ENCODE results near the gene UTP25. TPM values are rescaled to one million over a fixed set of nuclear protein-coding genes. Genes with fewer than 3 reads are reported as not detected.

UTP25 gene
- total RNA-seq, 2 donors from 2014 or later = 8.5 to 12.6 TPM

DNA sequence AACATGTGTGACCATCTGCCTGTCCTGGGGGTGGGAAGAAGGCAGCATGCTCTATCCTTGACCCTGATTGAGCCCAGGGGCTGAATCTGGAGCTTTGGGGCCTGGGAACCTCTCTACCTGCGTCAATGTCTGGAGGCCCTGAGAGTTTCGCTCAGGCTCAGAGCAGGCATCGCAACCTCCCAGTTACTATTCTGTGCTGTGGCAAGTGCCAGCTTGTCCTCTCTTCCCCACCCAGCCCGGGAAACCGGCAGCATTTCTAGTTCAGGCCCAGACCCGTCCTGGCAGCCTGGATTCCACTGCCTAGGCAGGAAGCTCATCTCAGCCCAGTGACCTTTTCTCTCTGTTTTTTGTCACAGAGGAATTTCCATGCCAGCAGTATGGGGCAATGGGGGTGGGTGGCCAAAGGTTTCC lies 11.8 kb upstream of the UTP25 start:
- Mint-ChIP-seq H3K27me3 (peaks cover 13 to 14% of the 10 kb centered on the region in 2 donors), H3K4me3 (no peak overlapping the region)
- no peak for ATAC-seq

DNA sequence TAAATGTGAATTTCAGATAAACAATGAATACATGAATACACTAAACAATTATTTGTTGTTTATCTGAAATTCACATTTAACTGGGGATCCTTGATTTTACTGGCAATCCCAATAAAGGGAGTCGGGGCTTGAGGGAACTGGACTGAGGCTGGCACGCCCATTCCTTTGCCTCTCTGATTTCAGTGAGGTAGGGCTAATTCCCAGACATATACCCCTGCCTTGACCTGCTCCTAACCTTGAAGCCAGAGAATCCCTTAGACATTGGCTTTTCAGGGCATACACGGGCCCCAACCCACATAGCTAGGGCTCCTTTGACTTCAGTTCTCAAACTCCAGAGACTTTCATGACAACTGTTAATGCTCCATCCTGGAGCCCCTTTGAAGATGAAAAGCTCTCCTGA lies 10.8 kb upstream of the UTP25 start:
- H3K4me1 Mint-ChIP-seq (ENCODE audit: low read depth in 2 of 2) = no peaks in the 10 kb centered on the region
- H3K27ac Mint-ChIP-seq = no peak overlapping the region
- H3K27me3 Mint-ChIP-seq = peaks cover 18 to 20% of the 10 kb centered on the region in 2 donors
- no peaks in the 10 kb centered on the region for H3K9me3 Mint-ChIP-seq
- H3K4me3 Mint-ChIP-seq = no peak overlapping the region
- no peak for ATAC-seq
- no peaks in the 10 kb centered on the region for H3K36me3 Mint-ChIP-seq
- DNase-seq (ENCODE audit: low spot score) = no peak

More for the DNA sequence above, 11.8 kb upstream of the UTP25 start:
- DNase-seq (ENCODE audit: low spot score) = no peak
- Mint-ChIP-seq H3K36me3 (no peaks in the 10 kb centered on the region), H3K4me1 (ENCODE audit: low read depth in 2 of 2) (no peaks in the 10 kb centered on the region), H3K9me3 (no peaks in the 10 kb centered on the region), H3K27ac (no peak overlapping the region)

DNA sequence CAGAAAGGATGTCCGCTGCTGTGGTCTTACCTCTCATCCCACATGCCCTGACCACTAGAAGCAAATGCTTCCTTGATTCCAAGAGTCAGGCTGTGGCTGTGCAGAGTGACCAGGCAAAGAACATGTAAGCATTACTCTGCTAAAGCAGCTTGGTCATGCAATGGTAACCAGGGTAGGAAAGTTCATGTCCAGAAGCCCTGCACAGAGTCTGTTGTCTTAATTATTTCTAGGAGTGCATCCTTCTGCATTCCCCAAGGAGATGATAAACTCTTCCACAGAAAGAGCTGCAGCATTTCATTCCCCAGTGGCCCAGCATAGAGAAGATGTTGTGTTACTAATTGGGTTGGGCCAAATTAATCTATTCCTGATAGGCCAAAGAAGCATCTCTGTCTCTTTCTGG lies 10.1 kb upstream of the UTP25 start:
- no peak overlapping the region for H3K27ac Mint-ChIP-seq
- H3K27me3 Mint-ChIP-seq = peaks cover 20 to 22% of the 10 kb centered on the region in 2 donors
- peaks cover 0 to under 1% of the 10 kb centered on the region in 2 donors for H3K4me1 Mint-ChIP-seq (ENCODE audit: low read depth in 2 of 2)
- DNase-seq (ENCODE audit: low spot score) (no peak), ATAC-seq (no peak)
- H3K9me3 Mint-ChIP-seq = no peaks in the 10 kb centered on the region
- H3K36me3 Mint-ChIP-seq = no peaks in the 10 kb centered on the region
- no peak overlapping the region for H3K4me3 Mint-ChIP-seq

DNA sequence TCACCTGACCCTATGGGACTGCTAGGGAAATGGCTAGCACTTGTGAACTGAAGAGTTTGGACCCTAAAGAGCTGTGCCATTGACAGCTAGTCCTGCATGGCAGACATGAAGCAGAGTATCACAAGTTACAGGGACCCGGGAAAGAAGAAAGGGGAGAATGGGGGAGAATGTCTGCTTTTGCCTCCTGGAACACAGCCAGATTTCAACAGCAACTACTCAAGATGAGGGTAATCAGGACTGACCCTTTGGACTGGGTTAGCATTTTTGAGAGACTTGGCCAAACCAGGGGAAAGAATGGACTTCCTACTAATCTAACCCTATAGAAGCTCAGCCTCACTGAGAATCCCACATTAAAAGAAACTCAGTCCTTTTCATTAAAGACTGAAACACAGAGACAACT lies 8.7 kb upstream of the UTP25 start:
- no peak for ATAC-seq
- Mint-ChIP-seq H3K27me3 (peaks cover 24 to 27% of the 10 kb centered on the region in 2 donors), H3K9me3 (no peaks in the 10 kb centered on the region), H3K4me1 (ENCODE audit: low read depth in 2 of 2) (peaks cover 4 to 5% of the 10 kb centered on the region in 2 donors), H3K36me3 (no peaks in the 10 kb centered on the region), H3K4me3 (no peak overlapping the region), H3K27ac (no peak overlapping the region)
- no peak for DNase-seq (ENCODE audit: low spot score)

DNA sequence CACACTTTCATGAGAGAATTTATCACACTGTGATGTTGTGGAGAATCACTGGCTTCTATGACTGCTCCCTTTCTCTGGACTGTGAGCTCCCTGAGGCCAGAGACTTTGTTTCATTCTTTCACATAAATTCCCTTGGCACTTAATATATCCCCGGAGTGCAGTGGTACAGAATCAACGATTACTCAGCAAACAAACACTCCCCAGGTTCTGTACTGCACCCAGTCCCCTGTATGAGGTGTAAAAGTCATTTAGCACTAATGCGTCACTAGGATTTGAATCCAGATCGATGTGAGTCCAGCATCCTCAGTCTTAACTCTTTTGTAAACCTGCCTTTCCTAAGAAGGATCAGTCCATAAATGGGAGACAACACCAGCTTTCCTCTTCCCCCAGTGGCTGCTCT lies 6.8 kb upstream of the UTP25 start:
- H3K27ac Mint-ChIP-seq = no peak overlapping the region
- H3K27me3 Mint-ChIP-seq = peaks cover 24 to 27% of the 10 kb centered on the region in 2 donors
- no peak overlapping the region for H3K4me3 Mint-ChIP-seq
- H3K9me3 Mint-ChIP-seq = no peaks in the 10 kb centered on the region
- DNase-seq (ENCODE audit: low spot score) (no peak), ATAC-seq (no peak)
- peaks cover 4 to 5% of the 10 kb centered on the region in 2 donors for H3K4me1 Mint-ChIP-seq (ENCODE audit: low read depth in 2 of 2)
- no peaks in the 10 kb centered on the region for H3K36me3 Mint-ChIP-seq

DNA sequence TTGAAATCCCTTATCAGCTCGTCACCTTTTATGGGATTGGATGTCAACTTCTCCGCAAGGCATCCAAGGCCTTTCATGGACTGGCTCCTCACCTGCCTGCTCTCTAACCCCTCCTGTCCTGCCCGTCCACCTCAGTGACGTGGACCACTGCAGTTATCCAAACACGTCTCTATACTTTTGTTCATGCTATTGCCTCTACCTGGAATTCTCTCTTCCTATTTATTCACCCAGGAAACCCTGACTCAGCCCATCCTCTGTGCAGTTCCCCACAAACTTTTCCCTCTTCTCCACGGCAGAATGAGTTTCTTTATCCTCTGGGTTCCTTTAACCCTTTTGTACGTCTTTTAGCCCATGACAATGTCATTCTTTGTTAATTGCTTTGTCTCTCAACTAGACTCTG lies 5.1 kb upstream of the UTP25 start:
- DNase-seq (ENCODE audit: low spot score) (no peak), ATAC-seq (no peak)
- Mint-ChIP-seq H3K36me3 (no peaks in the 10 kb centered on the region), H3K27ac (no peak overlapping the region), H3K4me3 (no peak overlapping the region), H3K4me1 (ENCODE audit: low read depth in 2 of 2) (peaks cover 15% of the 10 kb centered on the region in 2 donors), H3K9me3 (no peaks in the 10 kb centered on the region), H3K27me3 (peaks cover 22 to 27% of the 10 kb centered on the region in 2 donors)

DNA sequence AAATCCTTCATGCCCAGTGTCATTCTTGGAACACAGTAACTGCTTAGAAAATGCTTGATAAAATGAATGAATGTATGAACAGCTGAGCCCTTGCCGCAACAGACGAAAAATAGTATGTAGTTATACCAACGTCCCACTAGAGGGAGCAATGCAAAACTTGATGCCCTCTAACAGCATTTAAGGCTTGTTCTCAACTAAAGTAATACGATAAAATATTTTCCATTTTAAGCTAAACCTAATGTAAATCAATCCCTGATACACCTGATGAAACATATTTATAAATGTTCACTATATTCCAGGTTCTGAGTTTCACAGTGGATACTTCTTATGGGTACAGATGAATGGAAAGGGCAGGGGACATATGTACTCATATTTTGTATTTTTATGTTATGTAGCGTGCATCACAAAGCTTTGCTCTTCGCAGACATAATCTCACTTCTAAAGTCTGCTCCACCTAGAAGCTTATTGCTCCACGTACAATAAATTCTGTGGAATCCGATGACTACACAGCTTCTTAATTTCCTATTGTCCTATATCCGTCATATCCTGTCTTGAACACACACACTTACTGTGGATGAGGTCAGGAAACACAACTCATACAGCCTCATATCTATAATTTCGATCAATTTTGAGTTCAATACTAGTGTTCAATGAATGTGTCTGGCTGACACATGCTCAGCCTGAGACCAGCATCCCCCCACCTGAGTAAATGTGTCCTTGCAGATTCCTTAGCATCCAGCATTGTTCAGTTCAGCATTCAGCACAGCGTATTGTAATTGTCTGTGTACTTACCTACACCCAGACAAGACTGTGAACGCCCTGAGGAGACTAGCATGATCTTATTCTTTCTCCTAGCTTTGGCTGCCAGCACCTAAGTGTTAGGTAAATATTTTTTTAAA lies 4.4 kb upstream of the UTP25 start:
- DNase-seq (ENCODE audit: low spot score) = no peak
- no peak overlapping the region for H3K4me3 Mint-ChIP-seq

DNA sequence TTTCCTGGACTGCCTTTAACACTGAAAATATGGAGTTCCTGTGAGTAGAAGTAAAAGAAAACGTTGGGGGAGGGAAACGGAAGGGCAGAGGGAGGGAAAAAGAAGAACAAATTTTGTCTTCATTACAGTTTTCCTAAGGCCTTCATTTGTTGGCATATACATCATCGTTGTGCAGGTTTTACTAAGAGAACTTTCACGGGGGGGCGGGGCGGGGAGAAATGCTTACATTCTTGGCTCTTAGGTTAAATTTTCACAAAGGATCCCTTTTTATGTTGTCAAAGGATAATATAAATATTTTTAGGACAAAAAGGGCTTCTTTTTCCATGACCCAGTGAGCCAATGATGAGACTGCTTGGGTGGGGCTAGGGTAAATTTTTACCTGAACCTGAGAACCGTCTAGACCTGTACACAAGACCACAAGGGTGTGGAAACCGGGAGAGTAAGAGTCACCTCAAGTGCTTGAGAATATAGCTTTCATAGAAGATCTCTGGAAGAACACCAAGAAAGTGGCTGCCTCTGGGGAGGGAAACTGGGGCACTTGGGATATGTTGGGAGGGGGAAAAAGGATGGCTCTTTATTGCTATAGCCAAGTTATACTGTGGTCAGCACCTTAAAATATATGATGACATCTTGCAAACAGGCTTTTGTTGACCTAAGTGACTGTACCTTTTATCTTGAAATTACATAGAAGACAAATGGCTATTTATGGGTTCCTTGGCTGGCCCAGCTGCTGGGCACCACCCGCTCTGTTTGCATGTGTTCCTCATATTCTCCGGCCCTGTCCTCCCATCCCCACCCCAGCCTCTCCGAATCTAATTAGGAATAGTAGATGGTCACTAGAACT lies 2.0 kb upstream of the UTP25 start:
- Mint-ChIP-seq H3K4me1 (ENCODE audit: low read depth in 2 of 2) (peaks cover 18 to 29% of the 10 kb centered on the region in 2 donors), H3K36me3 (peaks cover 4% of the 10 kb centered on the region), H3K4me3 (no peak overlapping the region), H3K9me3 (no peaks in the 10 kb centered on the region), H3K27ac (peak overlapping the region in 1 of 2 donors; percentile 30), H3K27me3 (peaks cover 12 to 15% of the 10 kb centered on the region in 2 donors)
- no peak for DNase-seq (ENCODE audit: low spot score)
- ATAC-seq = no peak

More for the DNA sequence above, 4.4 kb upstream of the UTP25 start:
- no peak for ATAC-seq
- Mint-ChIP-seq H3K27me3 (peaks cover 21 to 26% of the 10 kb centered on the region in 2 donors), H3K36me3 (no peaks in the 10 kb centered on the region), H3K27ac (no peak overlapping the region), H3K9me3 (no peaks in the 10 kb centered on the region), H3K4me1 (ENCODE audit: low read depth in 2 of 2) (peaks cover 15 to 16% of the 10 kb centered on the region in 2 donors)

DNA sequence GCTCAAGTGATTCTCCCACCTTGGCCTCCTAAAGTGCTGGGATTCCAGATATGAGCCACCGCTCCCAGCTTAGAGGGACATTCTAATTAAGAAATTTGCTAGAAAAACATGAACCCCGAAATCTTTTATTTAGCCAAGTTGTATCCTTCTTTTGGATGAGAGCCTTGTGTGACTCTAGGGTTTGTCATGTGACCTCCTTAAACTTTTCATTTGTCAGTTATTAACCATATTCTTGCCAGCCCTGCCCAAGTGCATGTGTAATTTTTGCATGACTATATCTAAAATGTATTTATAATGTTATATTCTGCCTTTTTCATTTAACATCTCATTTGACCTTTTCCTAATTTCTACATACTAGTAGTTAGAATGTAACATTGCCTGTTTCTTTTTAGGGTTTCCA lies 1.9 kb downstream of the UTP25 start:
- H3K36me3 Mint-ChIP-seq = peaks cover 23% of the 10 kb centered on the region
- H3K4me1 Mint-ChIP-seq (ENCODE audit: low read depth in 2 of 2) = peaks cover 17 to 31% of the 10 kb centered on the region in 2 donors
- H3K27ac Mint-ChIP-seq = peak overlapping the region; percentile 48 to 90
- DNase-seq (ENCODE audit: low spot score) (no peak), ATAC-seq (no peak)
- peak overlapping the region; percentile 92 for H3K4me3 Mint-ChIP-seq
- no peaks in the 10 kb centered on the region for H3K27me3 Mint-ChIP-seq
- no peaks in the 10 kb centered on the region for H3K9me3 Mint-ChIP-seq

DNA sequence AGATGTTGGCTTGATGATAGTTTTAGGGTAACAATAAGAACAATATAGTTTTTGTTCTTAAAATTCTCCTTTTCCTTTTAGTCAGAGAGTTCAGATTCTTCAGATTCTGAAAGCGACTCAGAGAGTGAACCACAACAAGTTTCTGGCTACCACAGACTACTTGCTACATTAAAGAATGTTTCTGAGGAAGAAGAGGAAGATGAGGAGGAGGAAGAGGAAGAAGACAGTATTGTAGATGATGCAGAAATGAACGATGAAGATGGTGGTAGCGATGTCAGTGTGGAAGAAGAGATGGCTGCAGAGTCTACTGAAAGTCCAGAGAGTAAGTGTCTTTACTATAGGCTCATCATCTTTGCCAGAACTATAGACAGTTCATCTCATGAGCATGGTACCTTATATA lies 3.0 kb downstream of the UTP25 start:
- H3K4me3 Mint-ChIP-seq = no peak overlapping the region
- no peaks in the 10 kb centered on the region for H3K9me3 Mint-ChIP-seq
- no peaks in the 10 kb centered on the region for H3K27me3 Mint-ChIP-seq
- ATAC-seq (no peak), DNase-seq (ENCODE audit: low spot score) (no peak)
- H3K27ac Mint-ChIP-seq = no peak overlapping the region
- H3K4me1 Mint-ChIP-seq (ENCODE audit: low read depth in 2 of 2) = peaks cover 17 to 31% of the 10 kb centered on the region in 2 donors
- peaks cover 29% of the 10 kb centered on the region for H3K36me3 Mint-ChIP-seq

DNA sequence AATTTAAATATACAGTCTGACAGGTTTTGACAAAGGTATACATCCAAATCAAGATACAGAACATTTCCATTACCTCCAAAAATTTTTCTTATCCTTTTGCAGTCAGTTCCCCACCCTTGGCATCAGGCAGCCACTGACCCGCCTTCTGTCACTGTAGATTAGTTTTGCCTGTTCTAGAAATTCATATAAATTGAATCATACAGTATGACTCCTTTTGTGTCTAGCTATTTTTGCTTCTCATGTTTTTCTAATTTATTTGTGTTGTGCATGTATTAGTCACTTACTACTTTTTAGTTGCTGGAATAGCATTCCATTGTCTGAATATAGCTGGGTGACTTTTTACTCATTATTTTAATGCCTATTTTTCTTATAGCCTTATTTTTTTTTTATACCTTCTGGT lies 3.8 kb downstream of the UTP25 start:
- DNase-seq (ENCODE audit: low spot score) (no peak), ATAC-seq (no peak)
- H3K36me3 Mint-ChIP-seq = peaks cover 31% of the 10 kb centered on the region
- H3K27ac Mint-ChIP-seq = no peak overlapping the region
- H3K27me3 Mint-ChIP-seq = no peaks in the 10 kb centered on the region
- H3K4me3 Mint-ChIP-seq = no peak overlapping the region
- peaks cover 17 to 31% of the 10 kb centered on the region in 2 donors for H3K4me1 Mint-ChIP-seq (ENCODE audit: low read depth in 2 of 2)
- no peaks in the 10 kb centered on the region for H3K9me3 Mint-ChIP-seq

DNA sequence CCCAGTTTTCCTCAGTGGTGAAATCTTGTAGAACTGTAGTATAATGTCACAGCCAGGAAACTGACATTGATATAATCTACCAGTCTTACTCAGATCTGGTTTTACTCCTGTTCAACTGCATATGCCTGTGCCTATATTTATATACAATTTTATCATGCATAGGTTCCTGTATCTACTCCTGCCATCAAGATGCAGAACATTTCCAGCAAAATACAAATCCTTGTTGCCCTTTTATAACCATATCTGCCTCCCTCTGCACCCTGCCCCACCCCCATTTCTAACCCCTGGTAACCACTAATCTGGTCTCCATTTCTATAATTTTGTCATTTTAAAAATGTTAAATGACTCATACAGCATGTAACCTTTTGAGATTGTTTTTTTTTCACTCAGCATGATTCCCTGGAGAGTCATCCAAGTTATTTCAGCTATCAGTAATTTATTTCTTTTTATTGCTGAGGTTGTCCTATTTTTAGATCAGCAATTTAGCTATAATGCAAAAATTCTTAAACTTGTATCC lies 8.1 kb downstream of the UTP25 start:
- ATAC-seq (peak in 1 of 2 donors; percentile 59), DNase-seq (ENCODE audit: low spot score) (no peak)
- H3K27me3 Mint-ChIP-seq = no peaks in the 10 kb centered on the region
- H3K4me3 Mint-ChIP-seq = no peak overlapping the region
- H3K36me3 Mint-ChIP-seq = peaks cover 45% of the 10 kb centered on the region
- H3K27ac Mint-ChIP-seq = no peak overlapping the region
- no peaks in the 10 kb centered on the region for H3K9me3 Mint-ChIP-seq
- H3K4me1 Mint-ChIP-seq (ENCODE audit: low read depth in 2 of 2) = peaks cover 3 to 6% of the 10 kb centered on the region in 2 donors

DNA sequence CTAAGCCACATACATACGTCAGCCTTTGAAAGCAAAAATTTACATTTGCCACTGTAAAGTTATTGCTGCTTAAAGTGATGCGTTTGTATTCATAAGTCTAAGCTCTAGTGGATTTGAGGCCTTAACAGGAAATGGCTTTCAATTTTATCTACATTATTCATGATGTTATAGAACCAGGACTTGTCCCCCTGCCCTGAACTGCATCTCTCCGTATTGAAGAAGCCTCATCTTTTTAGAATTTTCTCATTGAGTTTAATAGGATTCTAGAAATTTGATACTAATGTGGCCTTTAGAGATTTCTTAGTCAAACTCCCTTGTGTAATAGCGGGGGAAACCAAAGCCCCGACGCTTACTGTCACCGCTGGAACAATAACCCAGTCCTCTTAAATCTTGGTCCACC lies 9.9 kb downstream of the UTP25 start:
- no peak overlapping the region for H3K4me3 Mint-ChIP-seq
- no peaks in the 10 kb centered on the region for H3K9me3 Mint-ChIP-seq
- DNase-seq (ENCODE audit: low spot score) = no peak
- H3K27ac Mint-ChIP-seq = no peak overlapping the region
- peaks cover 42% of the 10 kb centered on the region for H3K36me3 Mint-ChIP-seq
- H3K27me3 Mint-ChIP-seq = no peaks in the 10 kb centered on the region
- peaks cover 3 to 6% of the 10 kb centered on the region in 2 donors for H3K4me1 Mint-ChIP-seq (ENCODE audit: low read depth in 2 of 2)
- ATAC-seq = no peak

DNA sequence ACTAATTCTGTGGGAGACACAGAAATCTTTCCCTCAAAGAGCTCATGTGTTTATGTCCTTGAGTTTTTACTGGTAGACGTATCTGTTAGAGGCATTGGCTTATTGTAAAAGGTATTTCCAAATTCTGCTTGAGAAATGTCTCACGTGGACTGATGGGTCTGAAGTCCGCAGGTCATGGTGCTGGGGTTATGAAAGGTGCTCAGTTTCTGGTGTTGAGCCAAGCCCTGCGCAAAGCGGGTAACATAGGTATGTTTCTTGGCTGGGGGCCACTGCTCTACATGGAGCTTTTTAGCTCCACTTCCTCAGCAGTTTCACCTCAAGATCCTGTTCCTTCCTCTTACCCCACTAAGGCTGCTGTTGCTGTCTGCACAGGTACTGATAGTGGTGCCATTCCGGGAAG lies 10.8 kb downstream of the UTP25 start:
- ATAC-seq = no peak
- H3K27ac Mint-ChIP-seq = no peak overlapping the region
- H3K4me1 Mint-ChIP-seq (ENCODE audit: low read depth in 2 of 2) = peaks cover 3 to 6% of the 10 kb centered on the region in 2 donors

More for the DNA sequence above, 10.8 kb downstream of the UTP25 start:
- no peaks in the 10 kb centered on the region for H3K9me3 Mint-ChIP-seq
- DNase-seq (ENCODE audit: low spot score) = no peak
- H3K27me3 Mint-ChIP-seq = no peaks in the 10 kb centered on the region
- H3K4me3 Mint-ChIP-seq = no peak overlapping the region
- H3K36me3 Mint-ChIP-seq = peaks cover 36% of the 10 kb centered on the region

Data from natural killer cell treated with Interleukin-12 subunit alpha and Interleukin-12 subunit beta and Interleukin-15 and Interleukin-18, amount 100 ng/mL, for 72 hours (primary cell).